ENCODE measurements around the gene ST6GALNAC3. TPM values are rescaled to one million over a fixed set of nuclear protein-coding genes. Genes with fewer than 3 reads are reported as not detected.

The ST6GALNAC3 gene
- total RNA-seq, 1 donor from 2014 or later, result 5.6 TPM

DNA sequence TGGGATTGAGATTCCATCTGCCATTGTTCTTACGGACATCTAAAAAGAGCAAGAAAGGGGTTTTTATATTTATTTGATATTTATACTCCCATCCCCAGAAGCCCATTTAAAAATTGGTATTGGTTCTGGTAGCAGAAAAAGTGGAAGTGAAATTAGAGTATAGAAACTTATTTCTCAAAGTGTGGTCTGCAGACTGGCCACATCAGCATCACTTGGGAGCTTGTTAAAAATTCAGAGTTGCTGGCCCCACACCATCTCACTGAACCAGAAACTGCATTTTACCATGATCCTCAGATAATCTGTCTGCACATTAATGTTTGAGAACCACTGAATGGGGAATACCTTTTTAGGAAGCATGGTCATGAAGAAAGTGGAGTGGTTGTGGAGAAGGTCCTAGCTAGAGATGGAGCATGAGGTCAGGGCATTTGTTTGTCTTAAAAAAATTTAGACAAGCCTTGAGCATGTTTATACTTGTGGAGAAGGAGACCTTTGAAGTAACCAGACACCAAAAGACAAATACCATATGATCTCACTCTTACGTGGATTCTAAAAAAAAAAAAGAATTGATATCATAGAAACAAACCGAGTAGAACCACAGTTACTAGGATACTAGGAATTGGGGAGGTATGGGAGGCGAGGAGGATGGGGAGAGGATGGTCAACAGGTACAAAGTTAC, 116.3 kb downstream of the ST6GALNAC3 start:
- Histone ChIP-seq H3K36me3 (no peaks in the 10 kb centered on the region), H3K27me3 (no peaks in the 10 kb centered on the region), H3K4me1 (no peaks in the 10 kb centered on the region), H3K9me3 (no peaks in the 10 kb centered on the region), H3K4me3 (no peak overlapping the region), H3K27ac (no peak overlapping the region)
- DNase-seq (no peak), ATAC-seq (no peak)
- intact Hi-C loops (cut with DNase I), result no loop called here
- TF ChIP-seq CTCF (IDR thresholded peaks at IDR 0.05), result no peak

- no peak overlapping the region for H3K4me3 ChIP-seq
- no peak overlapping the region for H3K27ac ChIP-seq
- intact Hi-C loops (cut with DNase I), result no loop called here
- no peak for DNase-seq
- H3K4me1 ChIP-seq, result no peaks in the 10 kb centered on the region
- H3K36me3 ChIP-seq, result no peaks in the 10 kb centered on the region
- no peak for TF ChIP-seq CTCF (IDR thresholded peaks at IDR 0.05)
- no peak for ATAC-seq
- no peaks in the 10 kb centered on the region for H3K9me3 ChIP-seq
- no peaks in the 10 kb centered on the region for H3K27me3 ChIP-seq
These were observed 117.0 kb downstream of the ST6GALNAC3 start for GRCh38 chr1:76191561-76191960.

DNA sequence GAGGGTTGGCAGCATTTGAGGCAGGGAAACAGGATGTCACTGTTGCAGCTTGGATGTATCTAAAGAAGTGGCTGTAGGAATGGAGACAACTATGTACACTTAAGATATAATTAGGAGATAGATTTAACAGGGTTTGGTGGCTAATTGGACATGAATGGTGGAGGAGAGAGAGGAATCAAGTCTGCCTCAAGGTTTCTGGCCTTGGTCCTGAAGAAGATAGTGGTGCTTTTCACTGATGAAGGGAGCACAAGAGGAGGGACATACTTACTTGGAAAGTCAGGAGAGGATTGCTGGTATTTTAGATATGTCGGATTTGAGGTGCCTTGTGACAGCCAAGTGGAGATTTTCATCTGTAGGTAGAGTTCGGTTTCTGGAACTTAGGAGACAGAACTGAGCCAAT, 123.9 kb downstream of the ST6GALNAC3 start:
- Histone ChIP-seq H3K4me3 (no peak overlapping the region), H3K27ac (no peak overlapping the region), H3K4me1 (no peaks in the 10 kb centered on the region), H3K27me3 (no peaks in the 10 kb centered on the region), H3K9me3 (no peaks in the 10 kb centered on the region), H3K36me3 (no peaks in the 10 kb centered on the region)
- intact Hi-C loops (cut with DNase I), result no loop called here
- no peak for TF ChIP-seq CTCF (IDR thresholded peaks at IDR 0.05)
- no peak for ATAC-seq
- no peak for DNase-seq

DNA sequence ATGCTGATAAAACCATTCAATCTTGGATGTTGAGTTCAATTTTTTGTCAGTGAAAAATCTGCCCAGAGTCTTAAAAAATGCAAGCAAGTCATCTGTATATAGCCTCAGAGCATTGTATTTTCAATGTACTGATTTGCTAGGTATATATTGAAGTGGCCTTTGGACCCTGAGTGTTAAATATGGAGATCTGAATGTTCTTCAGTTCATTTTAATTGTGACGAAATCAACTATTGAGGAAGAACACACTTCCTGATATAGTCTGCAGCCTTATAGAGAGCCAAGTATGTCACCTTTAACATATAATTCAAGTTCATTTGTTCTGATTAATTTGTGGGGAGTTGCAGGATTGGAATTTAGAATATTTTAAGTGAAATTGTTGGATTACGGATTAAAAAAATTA, 128.1 kb downstream of the ST6GALNAC3 start:
- Histone ChIP-seq H3K9me3 (no peaks in the 10 kb centered on the region), H3K27ac (no peak overlapping the region), H3K4me1 (no peaks in the 10 kb centered on the region), H3K27me3 (no peaks in the 10 kb centered on the region), H3K36me3 (no peaks in the 10 kb centered on the region), H3K4me3 (no peak overlapping the region)
- no peak for ATAC-seq
- intact Hi-C loops (cut with DNase I), result no loop called here
- TF ChIP-seq CTCF (IDR thresholded peaks at IDR 0.05), result no peak
- DNase-seq, result no peak

GRCh38 chr1:76203127-76203526, 128.6 kb downstream of the ST6GALNAC3 start:
- no peak overlapping the region for H3K27ac ChIP-seq
- H3K9me3 ChIP-seq, result no peaks in the 10 kb centered on the region
- H3K27me3 ChIP-seq, result no peaks in the 10 kb centered on the region
- intact Hi-C loops (cut with DNase I), result no loop called here
- H3K36me3 ChIP-seq, result no peaks in the 10 kb centered on the region
- no peak for TF ChIP-seq CTCF (IDR thresholded peaks at IDR 0.05)
- no peak for DNase-seq
- ATAC-seq, result no peak
- H3K4me1 ChIP-seq, result no peaks in the 10 kb centered on the region
- no peak overlapping the region for H3K4me3 ChIP-seq

- Histone ChIP-seq H3K36me3 (no peaks in the 10 kb centered on the region), H3K4me3 (no peak overlapping the region), H3K27ac (no peak overlapping the region), H3K4me1 (no peaks in the 10 kb centered on the region), H3K9me3 (no peaks in the 10 kb centered on the region), H3K27me3 (no peaks in the 10 kb centered on the region)
- DNase-seq (no peak), ATAC-seq (no peak)
- no peak for TF ChIP-seq CTCF (IDR thresholded peaks at IDR 0.05)
- intact Hi-C loops (cut with DNase I), result no loop called here
These were observed 134.7 kb downstream of the ST6GALNAC3 start for GRCh38 chr1:76209238-76209637.
